Endothelial cell of umbilical vein (primary cell): ENCODE results near the gene PTCH1.
A peak's percentile ranks its signal among the peaks of the same experiment; 100 is the strongest.

ENCODE experiments used
- CTCF ChIP-seq, 2 donors: IDR thresholded peaks; 1 replicate in 1 of 2; 2 replicates in 1 of 2; pipeline ENCODE4 v1.5.1; 2011; ENCODE audit warnings: low read length in 2 of 2, mild to moderate bottlenecking in 2 of 2, moderate library complexity in 2 of 2, control low read depth in 1 of 2, inconsistent platforms in 1 of 2, low read depth in 1 of 2; ENCODE audit not compliant: insufficient read depth in 1 of 2; ENCODE audit errors: extremely low read depth in 1 of 2
- EZH2 ChIP-seq: IDR thresholded peaks from 2 replicates; pipeline ENCODE4 v1.6.1; 2012; ENCODE audit warnings: borderline replicate concordance, low read depth, mild to moderate bottlenecking, moderate library complexity, low read length, inconsistent platforms; ENCODE audit not compliant: severe bottlenecking
- FOS ChIP-seq: IDR thresholded peaks from 2 replicates; pipeline ENCODE4 v1.6.1; 2011; ENCODE audit warnings: mild to moderate bottlenecking, low read length, moderate library complexity, borderline replicate concordance; ENCODE audit not compliant: insufficient read depth
- GATA2 ChIP-seq: IDR thresholded peaks from 2 replicates; pipeline ENCODE4 v1.7.0; 2011; ENCODE audit warnings: low read depth, mild to moderate bottlenecking, moderate library complexity, mixed read lengths, low read length; ENCODE audit not compliant: insufficient read length, insufficient read depth
- MAX ChIP-seq: IDR thresholded peaks from 2 replicates; pipeline ENCODE4 v1.6.1; 2011; ENCODE audit not compliant: insufficient read depth, insufficient read length
- POLR2A ChIP-seq: IDR thresholded peaks from 2 replicates; pipeline ENCODE4 v1.6.1; 2012; ENCODE audit warnings: low read depth, mild to moderate bottlenecking, control low read depth, low read length
- POLR2AphosphoS5 ChIP-seq: IDR thresholded peaks from 2 replicates; pipeline ENCODE4 v1.6.1; 2012; ENCODE audit warnings: low read depth, mild to moderate bottlenecking, control low read depth, low read length, moderate library complexity; ENCODE audit not compliant: insufficient read depth

DNA sequence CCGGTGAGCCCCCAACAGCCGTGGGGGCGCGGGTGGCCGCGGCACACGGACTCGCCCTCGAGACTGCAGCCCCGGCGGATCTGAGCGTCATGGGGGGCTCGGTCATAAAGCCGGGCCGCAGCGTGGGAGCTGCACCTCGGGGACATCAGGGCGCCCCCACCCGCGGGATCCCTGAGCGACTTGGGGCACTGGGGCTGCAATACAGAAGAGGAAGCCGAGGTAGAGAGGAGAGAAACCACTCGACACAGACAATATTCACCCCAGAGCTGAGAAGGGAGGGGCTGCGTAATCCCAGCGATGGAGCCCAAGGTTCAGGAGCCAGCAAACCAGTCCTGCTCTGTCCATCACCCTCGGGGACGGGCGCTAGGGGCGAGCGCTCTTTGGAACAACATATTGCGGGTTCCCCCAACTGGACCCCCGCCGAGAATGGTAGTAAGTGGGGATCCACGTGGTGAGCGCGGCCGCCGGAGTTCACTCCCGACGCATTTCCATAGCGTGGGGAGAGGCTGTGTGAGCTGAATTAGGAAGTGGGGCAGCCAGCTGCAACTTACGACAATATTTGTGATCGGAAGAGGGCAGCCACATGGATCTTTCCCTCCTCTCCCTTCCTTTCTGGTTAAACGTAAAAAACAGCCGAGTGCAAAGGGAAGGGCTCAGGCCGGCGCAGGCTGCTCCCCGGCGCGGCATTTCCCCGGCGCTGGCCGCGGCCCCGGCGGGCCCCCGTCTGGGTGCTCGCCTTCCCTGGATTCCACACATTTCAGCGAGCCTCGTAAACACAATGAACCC is 9.9 kb downstream of the PTCH1 start:
- TF ChIP-seq CTCF (IDR thresholded peaks at IDR 0.05; ENCODE audit: extremely low read depth in 1 of 2, insufficient read depth in 1 of 2, low read depth in 1 of 2, low read length in 2 of 2) = no peak
- peak; percentile 64 for TF ChIP-seq POLR2A
- no peak for TF ChIP-seq MAX
- TF ChIP-seq GATA2 = no peak
- TF ChIP-seq POLR2AphosphoS5 = no peak
- no peak for TF ChIP-seq EZH2
- no peak for TF ChIP-seq FOS
